Right atrium auricular region (tissue), 2 donors: ENCODE measurements around the gene CEP104. TPM values are rescaled to one million over a fixed set of nuclear protein-coding genes. Genes with fewer than 3 reads are reported as not detected.

Source experiments
- DNase-seq: peaks from one replicate; pipeline ENCODE4 v3.0.0-alpha.2; 2019; ENCODE audit warnings: low spot score
- H3K27ac ChIP-seq, 2 donors: fragments of 200-600 bp; sonication (generic); 1 replicate in 1 of 2; 2 replicates in 1 of 2; pipeline ENCODE4 v1.5.1; 2016 to 2019
- H3K27me3 ChIP-seq, 2 donors: fragments of 200-600 bp; sonication (generic); one replicate each; pipeline versions ENCODE4 v1.5.1 to v1.6.0; 2017 to 2019
- H3K36me3 ChIP-seq: fragments of 200-600 bp; sonication (generic); one replicate; pipeline ENCODE4 v1.5.1; 2016
- H3K4me1 ChIP-seq, 2 donors: fragments of 200-600 bp; sonication (generic); one replicate each; pipeline versions ENCODE4 v1.5.1 to v1.6.0; 2017 to 2019
- H3K4me3 ChIP-seq, 2 donors: fragments of 200-600 bp; sonication (generic); 1 replicate in 1 of 2; 2 replicates in 1 of 2; pipeline ENCODE4 v1.5.1; 2017 to 2019; ENCODE audit warnings: mild to moderate bottlenecking in 1 of 2, moderate library complexity in 1 of 2
- H3K9me3 ChIP-seq, 2 donors: fragments of 200-600 bp; sonication (generic); one replicate each; pipeline ENCODE4 v1.5.1; 2019
- CTCF ChIP-seq, 2 donors: fragments of 200-600 bp; sonication (generic); IDR thresholded peaks; one replicate each; pipeline ENCODE4 v1.5.1; 2019; ENCODE audit warnings: antibody characterized with exemption in 2 of 2
- total RNA-seq, 2 donors: library from RNA; depleted of rRNA; stranded (reverse); fragments of >200 nt; gene quantifications; one replicate each; pipeline ENCODE4 v1.1.0, GENCODE V29; 2016

The CEP104 gene
- total RNA-seq, 2 donors from 2014 or later = 21.7 to 25.9 TPM

GRCh38 chr1:3817821-3818597, 39.0 kb downstream of the CEP104 start:
- Histone ChIP-seq H3K36me3 (peaks cover 48% of the 10 kb centered on the region), H3K4me3 (no peak overlapping the region), H3K9me3 (no peaks in the 10 kb centered on the region), H3K27me3 (no peaks in the 10 kb centered on the region), H3K27ac (no peak overlapping the region), H3K4me1 (no peaks in the 10 kb centered on the region)
- no peak for DNase-seq
- no peak for TF ChIP-seq CTCF (IDR thresholded peaks at IDR 0.05)

GRCh38 chr1:3817138-3817740, 39.8 kb downstream of the CEP104 start:
- Histone ChIP-seq H3K36me3 (peaks cover 40% of the 10 kb centered on the region), H3K9me3 (no peaks in the 10 kb centered on the region), H3K27me3 (no peaks in the 10 kb centered on the region), H3K4me3 (no peak overlapping the region), H3K27ac (no peak overlapping the region), H3K4me1 (no peaks in the 10 kb centered on the region)
- no peak for TF ChIP-seq CTCF (IDR thresholded peaks at IDR 0.05)
- DNase-seq = no peak

GRCh38 chr1:3816331-3817137, 40.5 kb downstream of the CEP104 start:
- Histone ChIP-seq H3K27me3 (no peaks in the 10 kb centered on the region), H3K36me3 (peaks cover 33% of the 10 kb centered on the region), H3K4me1 (no peaks in the 10 kb centered on the region), H3K9me3 (no peaks in the 10 kb centered on the region), H3K4me3 (no peak overlapping the region), H3K27ac (no peak overlapping the region)
- TF ChIP-seq CTCF (IDR thresholded peaks at IDR 0.05) = no peak
- DNase-seq = no peak

GRCh38 chr1:3814771-3815561, 42.0 kb downstream of the CEP104 start:
- peaks cover 21% of the 10 kb centered on the region for H3K36me3 ChIP-seq

More at GRCh38 chr1:3814771-3815561, 42.0 kb downstream of the CEP104 start:
- H3K4me1 ChIP-seq = no peaks in the 10 kb centered on the region
- H3K27ac ChIP-seq = no peak overlapping the region
- no peaks in the 10 kb centered on the region for H3K27me3 ChIP-seq
- no peak for TF ChIP-seq CTCF (IDR thresholded peaks at IDR 0.05)
- no peaks in the 10 kb centered on the region for H3K9me3 ChIP-seq
- DNase-seq = no peak
- H3K4me3 ChIP-seq = no peak overlapping the region
